Muscle layer of duodenum (tissue), 2 donors: ENCODE data around the gene BBS9.
"Not testable (repeated sequence)": the region's sequence is repeated elsewhere in the genome, so short reads cannot be mapped to it uniquely, and the experiment has no call there.

Experiments used
- H3K27ac ChIP-seq: one replicate; pipeline ENCODE4 v1.7.0; 2013; ENCODE audit warnings: mild to moderate bottlenecking, low read length
- H3K27me3 ChIP-seq: one replicate; pipeline ENCODE4 v1.7.0; 2013; ENCODE audit warnings: low read depth, mild to moderate bottlenecking, control low read depth, low read length
- H3K36me3 ChIP-seq, 2 donors: one replicate each; pipeline ENCODE4 v1.7.0; 2013; ENCODE audit warnings: low read length in 2 of 2, control low read depth in 1 of 2, mild to moderate bottlenecking in 1 of 2; ENCODE audit not compliant: insufficient read depth in 2 of 2, control insufficient read depth in 1 of 2
- H3K4me1 ChIP-seq, 2 donors: one replicate each; pipeline ENCODE4 v1.7.0; 2013; ENCODE audit warnings: low read length in 2 of 2, mild to moderate bottlenecking in 2 of 2, control low read depth in 1 of 2, moderate library complexity in 1 of 2; ENCODE audit not compliant: insufficient read depth in 2 of 2, control insufficient read depth in 1 of 2
- H3K4me3 ChIP-seq, 2 donors: one replicate each; pipeline ENCODE4 v1.7.0; 2013; ENCODE audit warnings: low read length in 2 of 2, low read depth in 1 of 2, mild to moderate bottlenecking in 1 of 2
- H3K9me3 ChIP-seq, 2 donors: one replicate each; pipeline ENCODE4 v1.7.0; 2013; ENCODE audit warnings: low read length in 2 of 2, control low read depth in 1 of 2, mild to moderate bottlenecking in 1 of 2; ENCODE audit not compliant: control insufficient read depth in 1 of 2
- donor health status: healthy.

The BBS9 gene

DNA sequence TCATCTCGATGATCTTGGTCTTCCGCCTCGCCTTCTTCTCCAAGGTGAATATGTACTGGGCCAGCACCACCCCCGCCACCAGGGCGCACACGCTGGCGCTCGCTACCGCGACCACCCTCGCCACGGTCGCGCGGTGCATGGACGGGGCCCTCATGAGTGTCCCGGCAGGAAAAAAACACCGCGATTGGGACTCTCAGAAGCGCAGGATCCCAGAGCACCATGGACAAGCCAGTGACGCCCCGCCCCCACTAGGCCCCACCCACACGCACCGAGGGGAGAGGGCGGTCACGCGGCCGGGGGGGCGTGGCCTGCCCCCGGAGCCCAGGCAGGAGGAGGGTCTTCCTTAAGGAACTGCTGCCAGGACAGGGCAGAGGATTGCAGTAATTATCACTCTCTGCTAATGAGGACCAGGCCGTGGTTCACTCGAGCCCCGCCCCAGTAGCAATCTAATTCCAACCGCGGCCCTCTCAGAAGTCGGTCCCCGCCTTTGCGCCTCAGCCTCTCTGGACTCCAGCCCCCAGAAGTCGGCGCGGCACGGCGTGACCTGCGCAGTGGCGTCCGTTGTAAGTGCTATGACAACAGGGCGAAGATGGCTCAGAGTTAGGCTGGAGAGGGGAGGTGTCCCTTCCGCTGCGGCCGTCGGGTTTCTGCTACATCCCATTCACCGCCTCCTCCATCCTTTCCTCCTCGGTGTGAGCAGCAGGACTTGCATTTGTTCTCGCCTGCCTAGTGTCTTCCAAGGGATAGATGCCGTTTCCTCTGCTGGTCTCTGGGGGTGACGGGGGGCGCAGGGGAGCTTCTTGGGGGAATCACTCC lies at the start of gene BBS9:
TSS of gene BBS9 (plus strand) at position 575 of the 816 bp plus-strand sequence. CDS start 16,689 bp downstream, outside the sequence.
- H3K4me3 ChIP-seq, result peak within 1 kb of the TSS; percentile 69 to 93
- no peaks in the 10 kb centered on the region for H3K27me3 ChIP-seq
- no peaks in the 10 kb centered on the region for H3K36me3 ChIP-seq
- peak within 1 kb of the TSS; percentile 67 for H3K27ac ChIP-seq
- no peaks in the 10 kb centered on the region for H3K9me3 ChIP-seq
- peaks cover 6 to 15% of the 10 kb centered on the region in 2 donors for H3K4me1 ChIP-seq

DNA sequence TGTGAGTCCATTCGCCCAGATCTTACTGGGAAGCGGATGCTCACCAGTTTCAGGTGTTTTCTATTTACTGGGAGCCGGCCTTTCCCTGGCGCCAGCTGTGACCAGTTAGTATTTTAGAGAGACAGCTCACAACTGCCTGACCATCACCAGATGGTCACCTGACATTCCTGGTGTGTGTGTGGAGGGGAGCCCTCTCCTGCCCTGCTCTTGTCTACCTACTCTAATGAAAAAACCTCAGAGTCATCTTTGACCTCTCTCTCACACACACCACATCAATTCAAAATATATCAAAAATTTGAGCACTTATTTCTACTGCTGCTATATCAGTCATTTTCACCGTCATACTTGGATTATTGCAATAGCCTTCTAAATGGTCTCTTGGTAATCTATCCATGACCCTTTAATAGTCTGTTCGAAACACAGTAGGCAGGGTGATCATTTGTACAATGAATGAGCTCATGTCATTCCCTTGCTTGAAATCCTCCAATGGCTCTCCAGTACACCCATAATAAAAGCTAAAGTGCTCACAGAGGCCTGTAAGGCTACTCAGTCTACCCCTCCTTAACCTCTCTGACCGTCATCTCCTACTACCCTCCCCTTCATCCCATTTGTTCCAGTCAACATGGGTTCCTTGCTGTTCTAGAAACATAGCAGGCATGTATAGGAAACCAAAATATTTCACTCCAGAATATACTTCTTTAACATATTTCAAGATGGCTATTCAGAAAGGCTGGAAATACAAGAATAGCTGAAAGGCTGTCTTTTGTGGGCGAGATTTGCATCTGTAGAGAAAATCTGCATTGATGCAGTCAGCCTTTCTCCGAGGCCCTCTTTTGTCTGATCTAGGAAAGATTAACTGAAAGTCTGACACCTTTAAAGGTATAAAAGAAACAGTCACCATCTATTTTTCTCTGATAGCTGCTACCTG lies 49.3 kb upstream of the BBS9 start:
- Histone ChIP-seq H3K27ac (no peak overlapping the region), H3K36me3 (no peaks in the 10 kb centered on the region), H3K27me3 (no peaks in the 10 kb centered on the region), H3K9me3 (no peaks in the 10 kb centered on the region), H3K4me3 (no peak overlapping the region), H3K4me1 (no peaks in the 10 kb centered on the region)

GRCh38 chr7:33087356-33087755 lies 42.0 kb upstream of the BBS9 start:
- H3K4me3 ChIP-seq, result no peak overlapping the region
- no peaks in the 10 kb centered on the region for H3K36me3 ChIP-seq
- no peaks in the 10 kb centered on the region for H3K9me3 ChIP-seq
- no peaks in the 10 kb centered on the region for H3K4me1 ChIP-seq
- H3K27me3 ChIP-seq, result no peaks in the 10 kb centered on the region
- H3K27ac ChIP-seq, result no peak overlapping the region

GRCh38 chr7:33087858-33088257 lies 41.5 kb upstream of the BBS9 start:
- H3K27me3 ChIP-seq, result no peaks in the 10 kb centered on the region
- no peaks in the 10 kb centered on the region for H3K4me1 ChIP-seq
- H3K9me3 ChIP-seq, result no peaks in the 10 kb centered on the region
- no peaks in the 10 kb centered on the region for H3K36me3 ChIP-seq
- H3K27ac ChIP-seq, result no peak overlapping the region
- no peak overlapping the region for H3K4me3 ChIP-seq

DNA sequence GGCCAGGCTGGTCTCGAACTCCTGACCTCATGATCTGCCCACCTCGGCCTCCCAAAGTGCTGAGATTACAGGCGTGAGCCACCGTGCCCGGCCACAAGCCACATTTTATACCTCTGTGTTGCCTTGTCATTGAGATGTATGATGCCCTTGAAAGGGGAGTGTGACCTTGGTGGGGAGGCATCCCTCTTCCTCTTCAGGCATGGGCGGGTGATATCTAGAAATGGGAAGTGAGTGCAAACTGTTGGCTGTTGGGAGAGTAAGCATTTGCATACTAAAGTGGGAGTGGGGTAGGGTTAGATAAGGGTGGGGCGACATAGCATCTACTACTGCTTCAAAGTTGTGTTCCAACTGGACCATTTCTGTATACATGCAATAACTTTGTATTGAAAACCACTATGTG lies 40.2 kb upstream of the BBS9 start:
- Histone ChIP-seq H3K4me1 (no peaks in the 10 kb centered on the region), H3K4me3 (no peak overlapping the region), H3K27me3 (no peaks in the 10 kb centered on the region), H3K9me3 (no peaks in the 10 kb centered on the region), H3K36me3 (peaks cover 3 to 4% of the 10 kb centered on the region in 2 donors), H3K27ac (no peak overlapping the region)

DNA sequence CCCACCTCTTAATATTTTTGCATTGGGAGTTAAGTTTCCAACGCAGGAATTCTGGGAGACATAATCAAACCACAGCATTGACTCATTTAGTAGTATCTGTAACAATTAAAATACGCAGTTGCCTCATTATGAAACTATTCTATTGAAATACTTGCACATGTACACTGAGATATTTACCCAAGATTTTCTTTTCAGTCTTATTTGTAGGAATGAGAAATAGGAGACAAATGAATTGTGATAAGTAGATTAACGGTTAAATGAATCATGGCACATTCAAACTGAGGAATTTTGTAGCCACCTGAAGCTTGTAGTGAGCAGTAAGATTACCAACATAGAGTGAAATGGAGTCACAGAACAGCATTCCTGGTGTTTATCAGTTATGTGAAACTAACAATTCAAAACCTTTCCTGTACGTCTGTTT lies 38.2 kb upstream of the BBS9 start:
- H3K9me3 ChIP-seq, result no peaks in the 10 kb centered on the region
- peaks cover 9 to 17% of the 10 kb centered on the region in 2 donors for H3K36me3 ChIP-seq
- H3K27me3 ChIP-seq, result no peaks in the 10 kb centered on the region
- no peak overlapping the region for H3K27ac ChIP-seq
- no peaks in the 10 kb centered on the region for H3K4me1 ChIP-seq
- no peak overlapping the region for H3K4me3 ChIP-seq

- H3K27me3 ChIP-seq, result no peaks in the 10 kb centered on the region
- H3K36me3 ChIP-seq, result peaks cover 15 to 22% of the 10 kb centered on the region in 2 donors
- H3K4me3 ChIP-seq, result no peak overlapping the region
- no peaks in the 10 kb centered on the region for H3K4me1 ChIP-seq
- no peak overlapping the region for H3K27ac ChIP-seq
- H3K9me3 ChIP-seq, result no peaks in the 10 kb centered on the region
Observed at GRCh38 chr7:33091641-33092191, 37.6 kb upstream of the BBS9 start.

GRCh38 chr7:33093266-33093665 lies 36.1 kb upstream of the BBS9 start:
- Histone ChIP-seq H3K4me3 (no peak overlapping the region), H3K27me3 (no peaks in the 10 kb centered on the region), H3K9me3 (no peaks in the 10 kb centered on the region), H3K4me1 (no peaks in the 10 kb centered on the region), H3K27ac (no peak overlapping the region), H3K36me3 (peaks cover 29 to 32% of the 10 kb centered on the region in 2 donors)

GRCh38 chr7:33094745-33095275 lies 34.6 kb upstream of the BBS9 start:
- not testable (repeated sequence) for H3K27ac ChIP-seq, H3K27me3 ChIP-seq, H3K4me3 ChIP-seq, H3K4me1 ChIP-seq, H3K9me3 ChIP-seq
- H3K36me3 ChIP-seq, result peaks cover 31 to 47% of the 10 kb centered on the region in 2 donors

DNA sequence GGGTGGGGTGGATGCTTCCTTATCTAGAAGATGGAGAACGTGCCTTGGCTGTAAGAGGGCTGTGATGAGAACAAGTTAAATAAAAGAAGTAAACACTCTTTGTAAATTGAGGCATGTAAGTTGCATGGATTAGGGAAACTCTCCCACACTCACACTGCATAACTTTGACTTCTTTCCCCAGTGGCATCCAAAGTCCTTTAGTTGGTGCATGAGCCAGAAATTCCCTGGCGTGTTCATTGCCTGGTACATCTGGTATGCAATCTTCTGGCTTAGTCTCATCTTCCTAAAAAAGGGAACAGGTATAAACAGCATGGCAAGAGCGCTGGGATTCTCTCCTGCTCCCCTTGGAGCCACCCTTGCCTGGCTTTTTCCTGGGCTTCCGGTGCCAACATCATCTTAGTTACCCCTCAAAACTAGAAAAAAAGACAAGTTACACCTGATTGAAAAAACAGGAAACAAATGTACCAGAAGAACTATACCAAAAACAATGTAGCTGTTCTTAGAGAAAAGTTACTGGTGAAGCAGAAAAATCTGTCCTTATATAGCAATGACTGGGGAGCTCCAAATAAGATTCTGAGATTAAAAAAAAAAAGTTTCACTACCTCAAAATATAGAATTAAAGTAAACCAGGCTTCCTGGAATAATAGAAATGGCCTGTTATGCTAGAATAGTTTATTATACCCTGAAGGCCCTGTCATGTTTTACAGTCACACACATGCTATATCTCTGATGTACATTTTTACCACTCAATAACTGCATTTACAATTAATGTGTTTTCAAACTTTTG lies 30.0 kb upstream of the BBS9 start:
- Histone ChIP-seq H3K4me3 (no peak overlapping the region), H3K27ac (no peak overlapping the region), H3K9me3 (no peaks in the 10 kb centered on the region), H3K27me3 (no peaks in the 10 kb centered on the region), H3K4me1 (peaks cover 0 to 5% of the 10 kb centered on the region in 2 donors), H3K36me3 (peaks cover 49 to 66% of the 10 kb centered on the region in 2 donors)
